ENCODE data around the gene KCNN4.
"Not testable (repeated sequence)": the region's sequence is repeated elsewhere in the genome, so short reads cannot be mapped to it uniquely, and the experiment has no call there.

KCNN4 gene

GRCh38 chr19:43774103-43774939 is 6.5 kb downstream of the KCNN4 start:
- DNase-seq: peak; percentile 69

- no peak for DNase-seq
These were observed 7.1 kb downstream of the KCNN4 start for GRCh38 chr19:43773725-43774102.

- no peak for DNase-seq
These were observed 11.5 kb downstream of the KCNN4 start for GRCh38 chr19:43769256-43769655.

- no peak for DNase-seq
These were observed 12.3 kb downstream of the KCNN4 start for GRCh38 chr19:43768273-43769050.

GRCh38 chr19:43767818-43768217 is 13.0 kb downstream of the KCNN4 start:
- DNase-seq: no peak

GRCh38 chr19:43767316-43767715 is 13.5 kb downstream of the KCNN4 start:
- DNase-seq: no peak

- no peak for DNase-seq
These were observed 14.1 kb downstream of the KCNN4 start for GRCh38 chr19:43766755-43767043.

- peak; percentile 98 for DNase-seq
These were observed 15.5 kb downstream of the KCNN4 start for GRCh38 chr19:43765109-43765876.

GRCh38 chr19:43764684-43765083 is 16.1 kb downstream of the KCNN4 start:
- DNase-seq: not testable (repeated sequence)

GRCh38 chr19:43763473-43763939 is 17.3 kb downstream of the KCNN4 start:
- peak; percentile 28 for DNase-seq

GRCh38 chr19:43762814-43763213 is 18.0 kb downstream of the KCNN4 start:
- DNase-seq: no peak

- DNase-seq: no peak
These were observed 19.8 kb downstream of the KCNN4 start for GRCh38 chr19:43760941-43761340.

- peak; percentile 62 for DNase-seq
These were observed 21.3 kb downstream of the KCNN4 start for GRCh38 chr19:43759515-43759914.

- DNase-seq: peak; percentile 80
These were observed 25.4 kb downstream of the KCNN4 start for GRCh38 chr19:43755256-43755801.

GRCh38 chr19:43754503-43755255 is 26.1 kb downstream of the KCNN4 start, which contains the start of gene SMG9:
Gene SMG9, minus strand, starts transcription at chr19:43754962. Its CDS starts 4,221 bp downstream, at chr19:43750741.
- DNase-seq: peak; percentile 98

GRCh38 chr19:43754253-43754502 is 26.6 kb downstream of the KCNN4 start:
- no peak for DNase-seq

GRCh38 chr19:43752287-43752875 is 28.4 kb downstream of the KCNN4 start:
- DNase-seq: no peak

- no peak for DNase-seq
These were observed 29.1 kb downstream of the KCNN4 start for GRCh38 chr19:43751466-43752220.

- DNase-seq: no peak
These were observed 30.9 kb downstream of the KCNN4 start for GRCh38 chr19:43749898-43750297.

GRCh38 chr19:43749152-43749551 is 31.6 kb downstream of the KCNN4 start:
- DNase-seq: no peak

GRCh38 chr19:43748685-43749084 is 32.1 kb downstream of the KCNN4 start:
- no peak for DNase-seq

Measured in fibroblast of skin of right quadriceps (primary cell).